Upper lobe of right lung (tissue), 1 donor: ENCODE measurements around the gene NPIPA2. TPM values are rescaled to one million over a fixed set of nuclear protein-coding genes. Genes with fewer than 3 reads are reported as not detected.
"Not testable (repeated sequence)": the region's sequence is repeated elsewhere in the genome, so short reads cannot be mapped to it uniquely, and the experiment has no call there.

ENCODE experiments used
- ATAC-seq: fragments of 200-7000 bp; cut with Tn5 transposase; one replicate; pipeline ENCODE4 v1.9.1; 2020; ENCODE audit warnings: mild to moderate bottlenecking, moderate library complexity
- DNase-seq: peaks from one replicate; pipeline ENCODE4 v3.0.0-alpha.2; 2020
- H3K27ac ChIP-seq: fragments of 200-600 bp; one replicate; pipeline ENCODE4 v1.8.0; 2022
- H3K27me3 ChIP-seq: fragments of 200-600 bp; one replicate; pipeline ENCODE4 v1.8.0; 2022; ENCODE audit warnings: mild to moderate bottlenecking
- H3K36me3 ChIP-seq: fragments of 200-600 bp; one replicate; pipeline ENCODE4 v1.8.0; 2022
- H3K4me1 ChIP-seq: fragments of 200-600 bp; one replicate; pipeline ENCODE4 v1.8.0; 2022
- H3K4me3 ChIP-seq: fragments of 200-600 bp; one replicate; pipeline ENCODE4 v1.8.0; 2022; ENCODE audit warnings: mild to moderate bottlenecking
- H3K9me3 ChIP-seq: fragments of 200-600 bp; one replicate; pipeline ENCODE4 v1.8.0; 2022
- intact Hi-C: fragments of 100-400 bp; cut with DNase I; formaldehyde crosslinking; loops from one replicate; pipeline ENCODE4 v1.11.0; 2022
- total RNA-seq: library from RNA; stranded (reverse); fragmentation: NEBNext Ultra II Directional; extraction: Animal tissue kit (Norgen Biotek cat#: 25700); gene quantifications from one replicate; pipeline ENCODE4 v1.2.1, GENCODE V29; 2021
- donor health status: DM: no; HTN: yes; CAD: no; lungs with severe emphysema.

The NPIPA2 gene
- total RNA-seq, 1 donor from 2014 or later: 5.9 TPM

DNA sequence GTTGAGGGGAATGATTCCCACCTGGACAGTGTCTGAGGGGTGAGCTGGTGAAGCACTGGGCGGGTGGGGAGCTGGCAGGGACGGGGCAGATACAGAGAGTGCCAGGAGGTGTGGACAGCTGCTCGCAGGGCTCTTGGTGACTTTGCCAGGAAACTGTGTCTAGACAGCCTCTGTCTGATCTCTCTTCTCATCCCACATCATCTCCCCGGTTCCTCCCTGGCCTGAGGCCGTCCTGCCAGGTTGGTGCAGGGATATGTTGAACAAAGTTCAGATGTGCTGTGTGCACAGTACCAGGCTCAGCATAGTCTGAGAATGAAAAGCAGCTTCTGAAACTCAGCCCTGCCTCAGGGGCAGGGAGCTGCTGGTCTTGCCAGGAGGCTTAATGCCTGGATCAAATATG, 47.2 kb downstream of the NPIPA2 start:
- DNase-seq, H3K27ac ChIP-seq, H3K36me3 ChIP-seq, intact Hi-C loops, ATAC-seq, H3K9me3 ChIP-seq, H3K4me1 ChIP-seq, H3K4me3 ChIP-seq, H3K27me3 ChIP-seq: not testable (repeated sequence)

- H3K27me3 ChIP-seq, H3K9me3 ChIP-seq, H3K4me3 ChIP-seq, DNase-seq, H3K4me1 ChIP-seq, H3K27ac ChIP-seq, ATAC-seq, intact Hi-C loops, H3K36me3 ChIP-seq: not testable (repeated sequence)
These were observed 48.1 kb downstream of the NPIPA2 start for GRCh38 chr16:14790320-14790956.

DNA sequence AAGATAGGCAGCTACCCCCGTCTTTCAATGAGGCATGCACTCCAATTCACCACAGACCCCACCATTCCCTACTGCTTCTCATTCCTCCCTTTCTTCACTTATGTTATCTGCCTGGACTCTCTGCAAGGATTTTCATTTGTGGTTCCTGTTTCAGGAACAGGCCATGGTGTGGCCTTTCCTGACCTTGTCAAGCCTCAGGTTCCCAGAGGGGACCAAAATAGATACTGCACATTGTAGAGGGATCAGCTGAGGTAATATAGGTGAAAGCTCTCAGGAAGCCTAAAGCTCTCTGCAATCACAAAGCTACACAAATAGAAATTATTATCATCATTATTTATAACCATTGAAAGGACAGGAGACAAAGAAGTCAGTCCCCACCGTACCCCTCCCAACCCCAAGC, 50.6 kb downstream of the NPIPA2 start:
- H3K9me3 ChIP-seq, H3K27me3 ChIP-seq, ATAC-seq, H3K27ac ChIP-seq, H3K4me3 ChIP-seq, H3K4me1 ChIP-seq, H3K36me3 ChIP-seq, DNase-seq, intact Hi-C loops: not testable (repeated sequence)

GRCh38 chr16:14797558-14797957, 55.2 kb downstream of the NPIPA2 start:
- H3K27me3 ChIP-seq, H3K36me3 ChIP-seq, intact Hi-C loops, DNase-seq, H3K4me3 ChIP-seq, ATAC-seq, H3K9me3 ChIP-seq, H3K27ac ChIP-seq, H3K4me1 ChIP-seq: not testable (repeated sequence)

DNA sequence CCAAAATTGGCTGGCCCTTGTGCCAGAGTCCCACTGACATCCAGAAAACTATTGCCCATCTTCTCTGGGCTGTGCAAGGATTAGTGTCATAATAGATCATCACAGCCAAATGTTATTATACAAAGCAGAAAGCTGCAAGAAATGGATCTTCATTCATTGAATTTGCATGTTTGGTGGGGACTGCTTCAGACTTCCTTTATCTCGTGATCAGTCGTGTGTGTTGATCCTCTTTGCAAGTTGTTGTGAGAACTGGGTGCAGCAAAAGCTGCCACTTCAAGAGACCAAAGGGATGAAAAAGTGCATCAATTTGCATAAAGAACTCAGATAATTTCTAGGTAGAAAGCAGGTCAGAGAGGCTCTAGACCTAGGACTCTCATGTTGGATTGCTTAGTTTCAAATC, 61.2 kb downstream of the NPIPA2 start:
- DNase-seq, H3K27me3 ChIP-seq, ATAC-seq, H3K4me1 ChIP-seq, H3K27ac ChIP-seq, H3K36me3 ChIP-seq, intact Hi-C loops, H3K9me3 ChIP-seq, H3K4me3 ChIP-seq: not testable (repeated sequence)

- H3K4me3 ChIP-seq: not testable (repeated sequence)
These were observed 64.9 kb downstream of the NPIPA2 start for GRCh38 chr16:14807184-14807678.

GRCh38 chr16:14813890-14814289, 71.6 kb downstream of the NPIPA2 start:
- intact Hi-C loops: not testable (repeated sequence)

More at GRCh38 chr16:14807184-14807678, 64.9 kb downstream of the NPIPA2 start:
- ATAC-seq, intact Hi-C loops, H3K9me3 ChIP-seq, H3K27me3 ChIP-seq, H3K4me1 ChIP-seq, H3K27ac ChIP-seq, H3K36me3 ChIP-seq, DNase-seq: not testable (repeated sequence)

More at GRCh38 chr16:14813890-14814289, 71.6 kb downstream of the NPIPA2 start:
- not testable (repeated sequence) for H3K27ac ChIP-seq, ATAC-seq, H3K9me3 ChIP-seq, H3K27me3 ChIP-seq, H3K4me1 ChIP-seq, DNase-seq, H3K4me3 ChIP-seq, H3K36me3 ChIP-seq

Other genes with a start within 250 kb of the NPIPA2 start
- 31.2 TPM for gene PARN, start 112.3 kb upstream of the NPIPA2 start, total RNA-seq
- gene BFAR, start 109.6 kb upstream of the NPIPA2 start, total RNA-seq: 79.4 TPM
- 6.6 TPM for gene PLA2G10, start 48.2 kb upstream of the NPIPA2 start, total RNA-seq
- gene NPIPA3, start 39.1 kb upstream of the NPIPA2 start, total RNA-seq: 3.2 TPM
- gene NOMO1, start 91.2 kb downstream of the NPIPA2 start, total RNA-seq: 70.7 TPM
- gene NPIPA1, start 194.9 kb downstream of the NPIPA2 start, total RNA-seq: 91.6 TPM
- gene PDXDC1, start 232.5 kb downstream of the NPIPA2 start, total RNA-seq: 100 TPM